Upper lobe of left lung (tissue), 4 donors: ENCODE data around the gene AEBP1.

ENCODE experiments used
- EP300 ChIP-seq, 4 donors: sonication (generic); formaldehyde crosslinking; IDR thresholded peaks; one replicate each; pipeline ENCODE4 v1.5.1; 2017; ENCODE audit warnings: antibody characterized with exemption in 4 of 4, control low read depth in 2 of 4
- POLR2A ChIP-seq, 4 donors: fragments of 450-650 bp; IDR thresholded peaks; one replicate each; pipeline ENCODE4 v1.5.1; 2016 to 2017; ENCODE audit warnings: antibody characterized with exemption in 4 of 4, mild to moderate bottlenecking in 2 of 4
- POLR2AphosphoS5 ChIP-seq, 2 donors: sonication (generic); formaldehyde crosslinking; IDR thresholded peaks; one replicate each; pipeline ENCODE4 v1.5.1; 2017; ENCODE audit warnings: antibody characterized with exemption in 2 of 2
- TF ChIP-seq, protein P1 (sequence below), 6 experiments: fragments of 450-650 bp in 4 of 6; fragments of 200-600 bp in 2 of 6; sonication (generic) in 2 of 6; IDR thresholded peaks; one replicate each; pipeline ENCODE4 v1.5.1; 2016 to 2019; ENCODE audit warnings: antibody characterized with exemption in 6 of 6

DNA sequence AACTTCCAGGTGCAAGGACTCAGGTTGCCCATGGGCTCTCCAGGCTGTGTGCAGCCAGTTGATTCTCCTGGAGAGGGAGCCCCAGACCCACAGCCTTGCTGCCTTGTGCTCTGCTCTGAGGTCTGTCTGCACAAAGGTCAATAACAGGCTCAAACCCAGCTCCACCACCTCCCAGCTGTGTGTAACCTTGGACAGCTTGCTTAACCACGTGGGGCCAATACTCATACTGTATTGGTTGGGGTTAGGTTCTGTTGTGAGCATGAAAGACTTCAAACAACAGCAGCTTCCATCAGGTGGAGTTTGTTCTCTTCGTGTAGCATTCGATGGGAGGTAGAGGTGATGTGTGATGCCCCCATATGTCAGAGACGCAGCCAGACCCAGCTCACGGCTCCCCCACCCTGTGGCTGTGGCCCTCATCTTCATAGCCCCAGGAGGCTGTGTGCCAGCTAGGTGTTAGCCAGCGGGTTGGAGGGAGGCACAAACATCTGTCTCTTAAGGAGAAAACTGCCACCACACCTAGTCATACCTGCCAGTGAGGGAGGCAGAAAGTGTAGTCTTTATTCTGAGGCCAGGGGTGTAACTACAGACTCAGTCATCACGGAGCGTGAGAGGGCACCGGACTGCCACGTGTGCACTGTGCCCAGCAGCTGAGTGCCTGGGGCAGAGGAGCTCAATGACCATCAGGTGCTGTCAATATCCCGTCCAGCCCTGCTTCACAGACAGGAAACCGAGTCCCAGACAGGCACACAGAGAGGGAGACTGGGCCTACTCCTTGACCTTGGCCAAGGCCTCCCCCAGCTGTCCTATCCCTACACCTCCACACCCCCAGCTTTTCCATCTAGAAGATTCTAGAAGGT, 27.3 kb downstream of the AEBP1 start:
- no peak for TF ChIP-seq EP300 (IDR thresholded peaks at IDR 0.05)
- TF ChIP-seq, protein P1, sequence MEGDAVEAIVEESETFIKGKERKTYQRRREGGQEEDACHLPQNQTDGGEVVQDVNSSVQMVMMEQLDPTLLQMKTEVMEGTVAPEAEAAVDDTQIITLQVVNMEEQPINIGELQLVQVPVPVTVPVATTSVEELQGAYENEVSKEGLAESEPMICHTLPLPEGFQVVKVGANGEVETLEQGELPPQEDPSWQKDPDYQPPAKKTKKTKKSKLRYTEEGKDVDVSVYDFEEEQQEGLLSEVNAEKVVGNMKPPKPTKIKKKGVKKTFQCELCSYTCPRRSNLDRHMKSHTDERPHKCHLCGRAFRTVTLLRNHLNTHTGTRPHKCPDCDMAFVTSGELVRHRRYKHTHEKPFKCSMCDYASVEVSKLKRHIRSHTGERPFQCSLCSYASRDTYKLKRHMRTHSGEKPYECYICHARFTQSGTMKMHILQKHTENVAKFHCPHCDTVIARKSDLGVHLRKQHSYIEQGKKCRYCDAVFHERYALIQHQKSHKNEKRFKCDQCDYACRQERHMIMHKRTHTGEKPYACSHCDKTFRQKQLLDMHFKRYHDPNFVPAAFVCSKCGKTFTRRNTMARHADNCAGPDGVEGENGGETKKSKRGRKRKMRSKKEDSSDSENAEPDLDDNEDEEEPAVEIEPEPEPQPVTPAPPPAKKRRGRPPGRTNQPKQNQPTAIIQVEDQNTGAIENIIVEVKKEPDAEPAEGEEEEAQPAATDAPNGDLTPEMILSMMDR (IDR thresholded peaks at IDR 0.05), result no peak
- no peak for TF ChIP-seq POLR2A (IDR thresholded peaks at IDR 0.05)
- no peak for TF ChIP-seq POLR2AphosphoS5 (IDR thresholded peaks at IDR 0.05)
